NCI-H2029 (cell line): ENCODE results near the gene DPM3.
"Not testable (repeated sequence)": the region's sequence is repeated elsewhere in the genome, so short reads cannot be mapped to it uniquely, and the experiment has no call there.

ENCODE experiments used
- DNase-seq: peaks from one replicate; lab custom pipeline; 2025; lab: John Stamatoyannopoulos, UW

DPM3 gene

DNA sequence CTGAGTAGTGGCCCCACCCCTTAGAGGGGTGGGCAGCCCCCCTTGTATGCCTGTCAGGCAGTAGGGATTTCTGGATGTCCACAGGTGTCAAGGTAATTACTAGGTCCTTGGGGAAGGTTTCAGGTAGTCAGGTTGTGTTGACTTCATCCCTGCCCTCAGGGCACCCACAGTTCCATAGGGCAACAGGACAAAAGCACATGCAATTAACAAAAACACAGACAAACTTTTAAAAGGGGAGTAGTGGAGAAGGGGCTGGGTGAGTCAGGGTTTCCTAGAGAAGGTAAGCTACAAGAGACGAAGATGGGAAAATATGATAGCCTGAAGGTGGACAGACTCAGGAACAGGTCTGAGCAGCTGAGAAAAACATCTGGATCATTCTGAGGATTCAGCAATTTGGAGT lies 18.7 kb upstream of the DPM3 start:
- no peak for DNase-seq

DNA sequence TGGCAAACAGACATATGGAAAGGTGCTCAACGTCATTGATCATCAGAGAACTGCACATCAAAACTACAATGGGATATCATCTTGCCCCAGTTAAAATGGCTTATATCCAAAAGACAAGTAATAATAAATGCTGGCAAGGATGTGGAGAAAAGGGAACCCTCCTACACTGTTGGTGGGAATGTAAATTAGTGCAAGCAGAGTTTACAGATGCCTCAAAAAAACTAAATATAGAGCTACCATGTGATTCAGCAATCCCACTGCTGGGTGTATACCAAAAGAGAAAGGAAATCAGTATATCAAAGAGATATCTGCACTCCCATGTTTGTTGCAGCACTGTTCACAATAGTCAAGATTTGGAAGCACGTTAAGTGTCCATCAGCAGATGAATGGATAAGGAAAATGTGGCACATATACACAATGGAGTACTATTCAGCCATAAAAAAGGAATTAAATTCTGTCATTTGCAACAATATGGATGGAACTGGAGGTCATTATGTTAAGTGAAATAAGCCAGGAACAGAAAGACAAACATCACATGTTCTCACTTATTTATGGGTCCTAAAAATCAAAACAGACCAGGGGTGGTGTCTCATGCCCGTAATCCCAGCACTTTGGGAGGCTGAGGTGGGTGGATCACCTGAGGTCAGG lies 15.8 kb upstream of the DPM3 start:
- DNase-seq: not testable (repeated sequence)

DNA sequence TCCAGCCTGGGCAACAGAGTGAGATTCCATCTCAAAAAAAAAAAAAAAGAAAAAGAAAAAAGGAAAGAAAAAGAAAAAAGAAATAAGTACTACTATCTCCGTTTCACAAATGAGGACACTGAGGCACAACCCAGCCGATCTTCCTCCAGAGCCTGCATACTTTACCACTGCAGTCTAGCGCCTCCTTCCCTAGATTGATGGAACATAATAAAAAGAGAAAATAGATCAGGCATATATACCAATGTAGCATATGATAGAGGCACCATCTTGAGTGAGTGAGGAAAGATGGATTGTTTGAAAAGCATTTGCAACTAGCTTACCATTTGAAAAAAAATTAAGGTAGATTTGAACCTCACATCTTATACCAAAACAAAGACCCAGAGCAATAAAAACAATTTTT lies 5.2 kb upstream of the DPM3 start:
- no peak for DNase-seq

DNA sequence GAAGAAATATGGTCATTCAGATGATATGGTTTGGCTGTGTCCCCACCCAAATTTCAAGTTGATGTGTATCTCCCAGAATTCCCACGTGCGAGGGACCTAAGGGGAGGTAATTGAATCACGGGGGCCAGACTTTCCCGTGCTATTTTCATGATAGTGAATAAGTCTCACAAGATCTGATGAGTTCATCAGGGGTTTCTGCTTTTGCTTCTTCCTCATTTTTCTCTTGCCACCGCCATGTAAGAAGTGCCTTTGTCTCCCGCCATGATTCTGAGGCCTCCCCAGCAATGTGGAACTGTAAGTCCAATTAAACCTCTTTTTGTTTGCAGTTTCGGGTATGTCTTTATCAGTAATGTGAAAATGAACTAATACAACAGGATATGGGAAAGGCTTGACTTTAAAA lies 1.4 kb upstream of the DPM3 start:
- no peak for DNase-seq

DNA sequence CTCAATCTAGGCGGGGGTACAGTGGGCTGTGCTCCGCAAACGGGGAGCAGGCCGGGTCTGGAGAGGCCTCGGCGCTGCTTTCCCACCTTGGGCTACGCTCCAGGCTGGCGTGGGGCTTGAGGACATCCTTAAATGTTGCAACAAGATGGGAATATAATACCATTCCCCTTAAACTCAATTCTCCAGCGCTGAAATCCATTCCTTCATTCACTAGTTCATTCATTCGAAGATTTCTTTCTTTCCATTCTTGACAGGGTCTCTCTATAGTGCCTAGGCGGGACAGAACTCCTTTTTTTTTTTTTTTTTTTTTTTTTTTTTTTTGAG lies 261 bp upstream of the DPM3 start:
- no peak for DNase-seq

DNA sequence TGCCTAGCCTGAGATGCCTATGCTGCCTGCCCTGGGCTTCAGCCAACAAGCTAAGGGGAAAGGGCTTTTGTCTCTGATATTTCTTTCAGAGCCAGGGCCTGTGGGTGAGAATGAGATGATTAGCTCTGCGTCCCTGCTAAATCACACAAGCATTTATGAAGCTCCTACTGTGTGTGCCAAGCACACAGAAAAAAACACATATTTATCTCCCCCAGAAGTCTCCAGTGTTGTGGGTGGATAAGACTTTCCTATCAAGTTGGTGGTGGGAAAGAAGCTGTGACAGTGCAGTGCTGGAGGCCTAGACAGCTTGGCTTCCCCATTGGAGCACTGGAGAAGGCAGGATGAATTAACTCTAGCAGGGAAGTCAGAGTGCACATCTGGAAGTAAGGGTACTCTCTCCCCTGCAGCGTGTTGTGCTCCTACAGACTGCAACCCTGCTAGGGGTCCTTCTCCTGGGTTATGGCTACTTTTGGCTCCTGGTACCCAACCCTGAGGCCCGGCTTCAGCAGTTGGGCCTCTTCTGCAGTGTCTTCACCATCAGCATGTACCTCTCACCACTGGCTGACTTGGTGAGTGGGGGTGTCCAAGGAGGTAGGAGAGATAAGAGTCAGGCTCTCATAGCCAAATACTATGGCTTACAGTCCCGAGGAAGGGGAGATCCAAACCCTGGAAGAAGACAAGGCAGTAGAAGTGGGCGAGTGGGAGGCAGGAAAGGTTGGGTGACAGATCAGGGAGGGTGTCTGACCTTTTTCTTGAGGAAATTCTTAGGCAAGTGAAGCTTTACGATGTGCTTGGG lies 3.0 kb downstream of the DPM3 start:
- DNase-seq: no peak

DNA sequence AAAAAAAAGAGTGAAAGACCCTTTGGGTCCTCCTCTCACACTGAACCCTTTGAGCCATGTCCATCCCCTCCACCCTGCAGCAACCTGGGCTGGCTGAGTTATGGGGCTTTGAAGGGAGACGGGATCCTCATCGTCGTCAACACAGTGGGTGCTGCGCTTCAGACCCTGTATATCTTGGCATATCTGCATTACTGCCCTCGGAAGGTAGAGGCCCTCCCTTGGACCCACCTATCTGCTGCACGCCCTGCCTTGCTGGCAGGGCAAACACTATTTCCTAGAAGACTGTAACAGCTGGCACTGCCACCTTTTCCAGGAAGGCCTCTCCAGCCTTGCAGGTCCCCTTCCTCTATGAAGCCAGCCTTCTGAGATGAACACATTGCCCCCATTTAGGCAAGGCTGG lies 3.6 kb downstream of the DPM3 start:
- no peak for DNase-seq

DNA sequence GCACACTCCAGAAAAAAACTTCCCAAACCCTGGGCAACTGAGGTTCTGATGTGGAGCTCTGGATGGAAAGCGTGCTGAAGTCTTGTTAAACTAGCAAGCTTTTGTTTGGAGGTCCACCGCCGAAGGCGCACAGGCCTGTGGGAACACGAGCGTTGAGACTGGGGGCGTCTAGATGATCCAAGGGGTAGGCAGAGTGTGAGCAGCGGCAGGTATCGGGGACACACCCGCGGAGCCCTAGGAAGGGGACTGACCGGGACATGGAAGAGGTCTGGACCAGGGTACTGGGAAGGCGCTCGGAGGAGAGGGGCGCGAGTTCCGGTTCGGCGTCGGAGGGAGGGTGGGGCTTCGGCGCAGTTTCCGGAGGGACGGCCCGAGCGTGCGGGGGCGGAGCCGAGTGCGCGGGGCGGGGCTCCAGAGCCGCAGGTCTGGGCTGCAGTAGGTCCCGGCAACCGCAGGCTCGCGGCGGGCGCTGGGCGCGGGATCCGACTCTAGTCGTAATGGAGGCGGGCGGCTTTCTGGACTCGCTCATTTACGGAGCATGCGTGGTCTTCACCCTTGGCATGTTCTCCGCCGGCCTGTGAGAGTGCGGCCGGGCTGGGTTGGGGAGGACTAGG lies 4.8 kb downstream of the DPM3 start, which contains the start of gene SLC50A1:
Gene SLC50A1, plus strand, starts transcription at position 438 of the 614 bp plus-strand sequence. Its CDS starts 60 bp downstream, at position 498.
- peak; percentile 92 for DNase-seq

DNA sequence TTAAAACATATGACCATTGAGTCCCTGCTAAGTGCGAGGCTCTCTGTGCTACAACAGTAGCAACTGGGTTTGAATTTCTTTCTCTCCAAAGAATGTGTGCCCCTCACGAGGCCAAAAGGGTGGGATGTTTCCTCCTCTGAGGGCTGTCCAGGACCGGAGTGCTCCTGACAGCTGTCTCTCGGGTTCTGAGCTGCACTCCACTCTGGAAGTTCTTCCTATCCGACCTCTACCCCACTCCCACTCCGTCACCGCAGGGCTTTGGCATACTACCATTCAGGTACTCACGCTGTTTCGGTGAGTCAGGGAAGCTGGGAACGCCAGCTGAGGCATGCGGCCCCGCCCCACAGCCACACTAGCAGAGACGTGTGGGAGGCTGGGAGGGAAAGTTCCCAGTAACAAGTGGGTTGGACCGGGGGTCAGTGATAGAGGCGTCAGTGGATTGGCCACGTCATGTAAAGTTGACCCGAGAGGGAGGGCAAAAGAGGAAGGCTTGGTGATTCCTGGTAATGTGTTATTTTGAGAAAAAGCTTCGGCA lies 5.4 kb downstream of the DPM3 start:
- peak; percentile 73 for DNase-seq

DNA sequence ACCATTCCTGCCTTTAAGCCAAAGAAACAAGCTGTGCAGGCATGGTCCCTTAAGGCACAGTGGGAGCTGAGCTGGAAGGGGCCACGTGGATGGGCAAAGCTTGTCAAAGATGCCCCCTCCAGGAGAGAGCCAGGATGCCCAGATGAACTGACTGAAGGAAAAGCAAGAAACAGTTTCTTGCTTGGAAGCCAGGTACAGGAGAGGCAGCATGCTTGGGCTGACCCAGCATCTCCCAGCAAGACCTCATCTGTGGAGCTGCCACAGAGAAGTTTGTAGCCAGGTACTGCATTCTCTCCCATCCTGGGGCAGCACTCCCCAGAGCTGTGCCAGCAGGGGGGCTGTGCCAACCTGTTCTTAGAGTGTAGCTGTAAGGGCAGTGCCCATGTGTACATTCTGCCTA lies 6.0 kb downstream of the DPM3 start:
- DNase-seq: no peak

DNA sequence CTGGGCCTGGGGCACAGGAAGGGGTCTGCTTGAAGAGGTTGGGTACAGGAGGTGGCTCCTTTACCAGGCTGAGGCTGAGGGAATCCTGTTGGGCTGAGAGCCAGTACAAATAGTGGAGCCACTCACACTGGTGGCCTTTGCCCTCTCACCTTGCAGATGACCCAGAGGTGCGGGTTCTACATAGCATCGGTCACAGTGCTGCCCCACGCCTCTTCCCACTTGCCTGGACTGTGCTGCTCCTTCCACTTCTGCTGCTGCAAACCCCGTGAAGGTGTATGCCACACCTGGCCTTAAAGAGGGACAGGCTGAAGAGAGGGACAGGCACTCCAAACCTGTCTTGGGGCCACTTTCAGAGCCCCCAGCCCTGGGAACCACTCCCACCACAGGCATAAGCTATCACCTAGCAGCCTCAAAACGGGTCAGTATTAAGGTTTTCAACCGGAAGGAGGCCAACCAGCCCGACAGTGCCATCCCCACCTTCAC lies 6.5 kb downstream of the DPM3 start:
- no peak for DNase-seq

DNA sequence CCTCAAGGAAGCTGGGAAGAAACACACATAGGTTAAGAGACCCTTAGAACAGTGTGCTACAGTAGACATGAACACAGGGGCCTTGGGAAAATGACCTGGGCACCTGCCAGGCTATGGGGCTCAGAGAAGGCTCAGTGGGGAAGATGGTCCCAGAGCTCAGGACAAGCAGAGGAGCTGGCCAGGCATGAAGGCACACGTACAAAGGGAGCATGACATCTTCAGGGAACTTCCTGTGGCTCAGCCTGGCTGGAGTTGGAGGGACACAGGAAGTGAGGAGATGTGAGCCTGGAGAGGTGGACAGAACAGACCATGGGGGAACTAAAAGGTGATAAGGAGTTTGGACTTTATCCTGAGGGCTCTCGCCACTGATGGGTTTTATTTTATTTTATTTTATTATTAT lies 8.5 kb downstream of the DPM3 start:
- DNase-seq: no peak

DNA sequence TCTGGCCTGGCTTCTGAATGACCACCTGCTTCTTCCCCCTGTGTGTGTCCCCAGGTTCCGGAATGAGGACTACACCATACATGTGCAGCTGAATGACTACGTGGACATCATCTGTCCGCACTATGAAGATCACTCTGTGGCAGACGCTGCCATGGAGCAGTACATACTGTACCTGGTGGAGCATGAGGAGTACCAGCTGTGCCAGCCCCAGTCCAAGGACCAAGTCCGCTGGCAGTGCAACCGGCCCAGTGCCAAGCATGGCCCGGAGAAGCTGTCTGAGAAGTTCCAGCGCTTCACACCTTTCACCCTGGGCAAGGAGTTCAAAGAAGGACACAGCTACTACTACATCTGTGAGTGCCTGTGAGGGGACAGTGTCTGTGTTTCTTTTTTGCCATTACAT lies 9.0 kb downstream of the DPM3 start:
- no peak for DNase-seq

DNA sequence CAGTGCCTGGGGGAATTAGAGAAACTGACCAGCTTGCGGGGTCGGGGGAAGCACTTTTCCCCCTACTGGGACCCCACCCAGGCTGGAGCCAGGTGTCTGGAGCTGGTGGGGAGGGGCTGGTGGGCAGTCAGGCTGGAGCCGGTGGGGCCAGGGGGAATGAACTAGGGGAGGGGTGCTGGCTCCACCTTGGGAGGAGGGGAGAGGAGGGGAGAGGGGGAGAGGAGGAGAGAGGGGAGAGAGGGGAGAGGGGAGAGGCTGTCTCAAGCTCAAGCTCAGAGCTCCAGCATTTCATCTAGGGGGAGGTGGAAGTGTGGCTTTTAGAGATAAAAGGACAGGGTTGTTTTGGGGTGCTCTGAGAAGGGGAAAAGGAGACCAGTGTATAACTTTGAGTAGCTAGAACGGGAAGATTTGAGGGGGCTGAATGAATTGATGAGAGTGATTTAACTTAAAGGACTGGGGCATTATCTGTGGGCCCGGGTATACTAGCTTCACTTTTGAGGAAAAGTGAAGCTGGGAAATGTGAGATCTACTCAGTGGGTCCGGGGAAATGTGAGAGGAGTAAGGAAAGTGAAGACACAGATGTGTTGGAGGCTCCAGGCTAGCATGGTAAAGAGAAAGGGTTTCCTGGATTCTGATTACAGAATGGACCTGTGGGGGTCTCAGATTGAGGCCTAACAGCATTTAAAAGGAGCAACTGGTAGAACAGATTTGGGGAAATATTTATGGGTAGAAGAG lies 9.9 kb downstream of the DPM3 start:
- no peak for DNase-seq

DNA sequence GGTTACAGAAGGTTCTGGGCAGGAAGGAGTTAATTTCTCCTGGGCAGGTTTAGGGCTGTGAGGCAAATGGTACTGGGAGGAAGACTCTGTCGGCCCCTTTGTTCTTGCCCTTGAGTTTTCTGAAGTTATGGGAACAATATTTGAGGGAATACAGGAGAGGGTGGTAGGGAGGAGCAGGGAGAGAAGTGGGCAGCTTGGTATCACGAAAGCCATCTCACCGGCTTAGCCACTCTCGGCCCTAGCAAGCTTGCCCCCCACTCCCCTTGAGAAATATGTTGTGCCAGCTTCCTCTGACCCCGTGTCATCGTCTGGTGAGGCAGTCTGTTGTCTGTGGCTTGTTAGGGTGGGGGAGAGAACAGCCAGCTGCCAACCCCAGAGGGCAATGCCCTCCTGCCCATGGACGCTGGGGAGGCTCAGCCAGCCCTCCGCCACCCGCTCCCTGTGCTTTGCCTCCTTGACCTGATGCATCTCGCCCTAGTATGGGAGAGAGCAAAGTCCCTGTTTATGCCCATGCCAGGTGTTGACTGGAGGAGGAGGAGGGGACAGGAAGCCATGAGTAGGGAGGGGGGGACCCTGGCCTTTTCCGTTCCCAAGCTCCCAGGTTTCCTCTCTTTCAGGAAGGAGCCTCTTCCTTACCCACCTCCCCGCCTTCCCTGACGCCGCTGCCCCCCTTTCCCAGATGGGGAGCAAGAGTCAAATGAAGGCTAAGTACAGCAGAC lies 11.4 kb downstream of the DPM3 start:
- DNase-seq: peak; percentile 56

DNA sequence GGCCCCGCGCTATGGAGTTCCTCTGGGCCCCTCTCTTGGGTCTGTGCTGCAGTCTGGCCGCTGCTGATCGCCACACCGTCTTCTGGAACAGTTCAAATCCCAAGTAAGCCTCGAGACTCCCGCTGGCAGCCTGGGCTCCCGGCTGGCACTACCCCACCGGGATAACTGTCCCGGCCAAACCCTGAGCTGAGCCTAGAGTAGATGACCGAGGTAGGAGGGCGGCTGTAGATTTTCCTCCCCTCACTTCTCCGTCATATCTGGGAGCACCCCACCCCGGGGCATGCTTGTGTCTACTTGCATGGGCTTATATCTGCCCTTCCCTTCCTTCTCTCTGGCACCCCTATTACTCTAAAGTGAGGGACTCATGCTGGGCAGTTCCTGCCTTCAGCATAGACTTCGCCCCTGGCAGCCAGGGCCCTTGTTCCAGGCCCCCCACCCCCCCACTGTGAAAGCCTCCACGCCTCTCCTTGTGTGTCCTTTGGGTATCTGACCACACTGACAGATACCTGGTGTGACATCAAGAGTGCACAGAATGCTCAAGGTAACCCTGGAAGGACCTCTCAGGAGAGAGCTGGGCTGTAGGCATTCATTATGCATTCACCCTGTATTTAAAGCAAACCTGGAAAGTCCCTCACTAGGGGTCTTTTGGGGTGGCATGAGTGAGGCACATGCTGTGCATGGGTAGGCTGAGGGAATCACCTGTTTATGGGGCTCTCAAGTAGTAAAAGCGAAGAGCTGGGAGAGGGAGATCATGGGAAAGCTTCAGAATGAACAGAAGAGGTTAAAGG lies 12.2 kb downstream of the DPM3 start:
- DNase-seq: no peak

DNA sequence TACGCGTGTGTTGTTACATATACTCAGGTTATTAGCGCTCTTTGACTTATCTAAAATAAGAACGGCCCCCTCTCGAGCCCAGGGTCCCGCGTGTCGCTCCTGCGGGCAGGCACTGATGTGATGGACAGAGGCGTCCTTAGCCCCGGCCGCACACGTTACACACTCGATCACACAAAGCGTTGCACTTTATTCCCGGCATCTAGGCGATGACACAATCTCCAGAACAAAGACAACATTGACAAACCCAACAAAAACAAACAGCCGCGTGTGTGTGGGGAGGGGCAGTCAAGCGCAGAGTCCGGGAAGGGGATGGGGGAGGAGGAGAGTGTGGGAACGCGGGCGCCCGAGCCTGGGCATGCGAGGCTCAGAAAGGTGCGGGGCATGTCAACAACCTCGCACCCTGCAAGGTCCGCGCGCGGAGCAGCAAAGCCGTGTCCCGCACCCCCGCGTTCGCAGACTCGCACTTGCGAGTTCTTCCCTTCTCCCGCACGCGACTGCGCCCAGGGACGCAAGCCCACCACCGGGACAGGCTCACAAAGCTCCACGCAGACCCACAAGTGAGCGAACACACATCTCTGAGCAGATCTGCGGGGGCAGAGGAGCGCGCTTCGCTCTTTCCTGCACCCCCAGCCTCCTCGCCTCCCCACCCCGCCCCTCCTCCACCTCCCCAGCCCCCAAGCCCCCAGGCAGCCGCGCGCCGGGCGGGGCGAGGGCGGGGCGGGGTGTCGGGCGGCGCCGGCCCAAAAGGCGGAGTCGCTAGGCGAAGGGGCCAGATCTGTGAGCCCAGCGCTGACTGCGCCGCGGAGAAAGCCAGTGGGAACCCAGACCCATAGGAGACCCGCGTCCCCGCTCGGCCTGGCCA lies 13.0 kb downstream of the DPM3 start, which contains the start of gene EFNA1:
Gene EFNA1, plus strand, starts transcription at position 772 of the 862 bp plus-strand sequence. CDS start 102 bp downstream, outside the sequence.
- DNase-seq: peak; percentile 63

DNA sequence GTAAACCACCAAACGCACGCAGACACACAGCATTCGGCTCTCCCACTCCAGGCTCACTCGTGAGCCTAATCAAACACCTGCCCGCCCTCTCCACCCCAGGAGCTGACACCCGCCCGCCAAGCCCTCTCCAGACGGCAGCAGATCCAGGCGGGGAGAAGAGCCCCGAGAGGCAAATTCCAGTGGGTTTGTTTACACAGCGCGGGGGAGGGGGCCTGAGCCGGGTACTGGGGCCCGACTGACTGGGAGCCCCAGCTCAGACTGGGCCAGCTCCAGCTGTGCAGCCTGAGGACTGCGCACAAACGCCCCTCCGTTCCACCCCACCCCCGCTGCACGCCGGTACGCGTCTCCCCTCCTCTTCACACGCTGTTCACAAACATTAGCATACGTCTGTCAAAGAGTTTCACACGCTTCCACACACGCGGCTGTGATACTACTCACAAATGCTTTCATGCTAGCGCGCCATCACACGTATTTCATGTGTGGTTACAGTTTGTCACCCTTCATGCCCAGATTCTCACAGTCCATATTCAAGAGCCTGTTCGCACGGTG lies 13.7 kb downstream of the DPM3 start:
- DNase-seq: peak; percentile 43

DNA sequence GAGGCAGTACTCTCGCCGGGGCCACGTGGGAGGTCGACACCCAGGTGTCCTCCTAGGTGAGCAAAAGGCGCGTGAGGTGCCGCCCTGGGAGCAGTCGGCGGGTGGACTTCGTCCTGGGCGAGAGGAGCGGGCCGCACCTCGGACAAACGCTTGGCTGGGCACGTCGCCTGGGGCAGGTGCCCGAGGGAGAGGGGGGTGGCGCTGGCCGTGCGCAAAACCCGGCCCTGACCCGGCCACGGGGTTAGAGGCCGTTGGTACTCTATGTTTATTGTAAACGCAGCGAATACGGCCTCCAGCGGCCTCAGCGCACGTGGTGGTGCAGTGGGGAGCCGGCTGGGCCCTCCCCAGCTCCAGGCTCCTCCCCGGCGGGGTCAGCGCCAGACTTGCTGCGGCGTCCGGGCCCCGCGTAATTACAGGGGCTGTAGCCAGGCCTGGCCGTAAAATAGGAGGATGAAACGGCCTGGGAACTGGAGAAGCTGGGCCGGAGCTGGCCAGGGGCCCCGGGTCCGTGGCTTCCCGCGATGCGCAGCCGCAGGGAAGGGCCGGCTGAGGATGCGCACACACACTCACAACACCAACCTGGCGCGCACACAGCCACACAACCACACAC lies 14.3 kb downstream of the DPM3 start:
- no peak for DNase-seq
